ENCODE results near the gene WNK2. TPM values are rescaled to one million over a fixed set of nuclear protein-coding genes. Genes with fewer than 3 reads are reported as not detected.
A peak's percentile ranks its signal among the peaks of the same experiment; 100 is the strongest.

Gene WNK2
- total RNA-seq, 1 experiment from 2014 or later = 69.4 TPM

DNA sequence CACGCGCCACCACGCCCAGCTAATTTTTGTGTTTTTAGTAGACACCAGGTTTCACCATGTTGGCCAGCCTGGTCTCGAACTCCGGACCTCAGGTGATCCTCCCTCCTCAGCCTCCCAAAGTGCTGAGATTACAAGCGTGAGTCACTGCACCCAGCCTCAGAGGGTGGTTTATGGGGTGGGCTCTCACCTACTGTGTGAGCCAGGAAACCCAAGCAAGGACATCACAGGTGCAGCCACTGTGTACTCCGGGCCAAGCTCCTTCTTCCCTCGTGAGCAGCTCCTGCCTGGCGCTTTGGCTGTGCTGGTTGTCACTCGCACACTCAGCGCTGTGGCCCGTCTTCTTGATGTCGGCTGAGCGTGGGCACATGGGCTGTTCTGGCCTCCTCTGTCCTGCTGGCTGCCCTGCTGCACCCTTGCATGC lies 70.1 kb downstream of the WNK2 start:
- Mint-ChIP-seq H3K4me3 (no peak overlapping the region), H3K36me3 (ENCODE audit: insufficient read depth in 1 of 3, low read depth in 3 of 3) (peaks cover 5 to 14% (median 7%) of the 10 kb centered on the region in 3 experiments), H3K27ac (peak overlapping the region in 1 of 3 experiments; percentile 35; a peak in 1 of 7 replicates), H3K4me1 (peaks cover 0 to 1% of the 10 kb centered on the region in 2 experiments; a peak in 1 of 4 replicates), H3K27me3 (ENCODE audit: low read depth) (no peaks in the 10 kb centered on the region), H3K9me3 (no peaks in the 10 kb centered on the region)
- no peak overlapping the region for H3K23ac ChIP-seq (ENCODE audit: insufficient read length, low read depth, low read length)
- H2AFZ ChIP-seq (ENCODE audit: low read length) = no peak overlapping the region
- no CpG with 5 or more reads among the region's 14 CpGs for WGBS (ENCODE audit: extremely low coverage, insufficient read length, low lambda C conversion rate)
- H3K79me2 ChIP-seq (ENCODE audit: insufficient read depth, low read length) = no peaks in the 10 kb centered on the region
- peaks cover 2% of the 10 kb centered on the region for H4K20me1 ChIP-seq (ENCODE audit: control insufficient read depth, insufficient read depth, insufficient read length)
- H3K4me1 ChIP-seq (ENCODE audit: insufficient read depth, low read length) = no peaks in the 10 kb centered on the region
- H4K5ac ChIP-seq (ENCODE audit: insufficient read length, low read depth, low read length) = no peak overlapping the region
- H2BK15ac ChIP-seq (ENCODE audit: low read depth, low read length) = no peak overlapping the region
- H3K56ac ChIP-seq (ENCODE audit: insufficient read length, low read depth, low read length) = no peak overlapping the region
- H2BK12ac ChIP-seq (ENCODE audit: insufficient read length, low read depth, low read length) = no peak overlapping the region
- H4K91ac ChIP-seq (ENCODE audit: insufficient read length, low read depth, low read length) = no peak overlapping the region
- no peaks in the 10 kb centered on the region for H3K9me3 ChIP-seq (ENCODE audit: control insufficient read depth, low read depth, low read length)
- no peak overlapping the region for H3K9ac ChIP-seq (ENCODE audit: extremely low read depth, insufficient read length, low read length)
- no peak overlapping the region for H2AK5ac ChIP-seq (ENCODE audit: insufficient read length, low read length)
- H3K27me3 ChIP-seq (ENCODE audit: insufficient read depth, low read length) = no peaks in the 10 kb centered on the region
- TF ChIP-seq, protein P1, sequence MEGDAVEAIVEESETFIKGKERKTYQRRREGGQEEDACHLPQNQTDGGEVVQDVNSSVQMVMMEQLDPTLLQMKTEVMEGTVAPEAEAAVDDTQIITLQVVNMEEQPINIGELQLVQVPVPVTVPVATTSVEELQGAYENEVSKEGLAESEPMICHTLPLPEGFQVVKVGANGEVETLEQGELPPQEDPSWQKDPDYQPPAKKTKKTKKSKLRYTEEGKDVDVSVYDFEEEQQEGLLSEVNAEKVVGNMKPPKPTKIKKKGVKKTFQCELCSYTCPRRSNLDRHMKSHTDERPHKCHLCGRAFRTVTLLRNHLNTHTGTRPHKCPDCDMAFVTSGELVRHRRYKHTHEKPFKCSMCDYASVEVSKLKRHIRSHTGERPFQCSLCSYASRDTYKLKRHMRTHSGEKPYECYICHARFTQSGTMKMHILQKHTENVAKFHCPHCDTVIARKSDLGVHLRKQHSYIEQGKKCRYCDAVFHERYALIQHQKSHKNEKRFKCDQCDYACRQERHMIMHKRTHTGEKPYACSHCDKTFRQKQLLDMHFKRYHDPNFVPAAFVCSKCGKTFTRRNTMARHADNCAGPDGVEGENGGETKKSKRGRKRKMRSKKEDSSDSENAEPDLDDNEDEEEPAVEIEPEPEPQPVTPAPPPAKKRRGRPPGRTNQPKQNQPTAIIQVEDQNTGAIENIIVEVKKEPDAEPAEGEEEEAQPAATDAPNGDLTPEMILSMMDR (conservative IDR thresholded peaks at IDR 0.05) = no peak
- H3K23me2 ChIP-seq (ENCODE audit: insufficient read length, low read depth, low read length, poor library complexity, severe bottlenecking) = no peaks in the 10 kb centered on the region
- no peak overlapping the region for H3K14ac ChIP-seq (ENCODE audit: insufficient read depth, low read length)
- H3K27ac ChIP-seq (ENCODE audit: insufficient read length, low read depth, low read length) = no peak overlapping the region
- DNase-seq = peak; percentile 22
- H2BK20ac ChIP-seq (ENCODE audit: low read depth, low read length, poor library complexity, severe bottlenecking) = no peak overlapping the region
- H3K79me1 ChIP-seq (ENCODE audit: insufficient read depth, low read depth, low read length, poor library complexity, severe bottlenecking) = no peaks in the 10 kb centered on the region
- no peak overlapping the region for H3T11ph ChIP-seq (ENCODE audit: low read length)
- H3K4ac ChIP-seq (ENCODE audit: low read depth, low read length) = no peak overlapping the region
- H3K18ac ChIP-seq (ENCODE audit: insufficient read length, low read depth, low read length) = no peak overlapping the region
- no peak overlapping the region for H3K4me2 ChIP-seq (ENCODE audit: insufficient read depth, insufficient read length, low read length)
- H2BK120ac ChIP-seq (ENCODE audit: low read depth, low read length, poor library complexity, severe bottlenecking) = no peak overlapping the region
- no peak overlapping the region for H2BK5ac ChIP-seq (ENCODE audit: insufficient read length, low read length)
- H4K8ac ChIP-seq (replicated peaks; ENCODE audit: insufficient read length, low read depth, low read length) = no peak overlapping the region

Data from H9 (cell line).